ENCODE results near the gene BABAM2.

DNA sequence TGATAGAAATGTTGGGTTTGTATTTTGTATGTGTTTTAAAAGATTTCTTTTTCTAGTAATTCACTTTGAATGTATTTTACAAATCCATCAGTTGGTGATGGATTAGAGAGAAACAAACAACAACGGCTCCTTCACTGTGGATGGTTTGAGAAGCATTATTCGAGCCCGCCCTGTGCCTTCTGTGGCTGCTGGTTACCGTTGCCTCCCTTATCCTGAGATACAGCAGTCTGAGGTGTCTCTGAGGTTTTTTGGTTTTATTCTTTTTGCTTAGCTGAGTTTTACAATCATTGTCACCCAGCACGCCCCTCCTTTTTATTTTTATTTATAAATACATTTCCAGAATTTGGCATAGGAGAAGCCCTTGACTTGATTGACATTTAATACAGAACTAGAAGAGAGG, 168.3 kb downstream of the BABAM2 start:
- TF ChIP-seq ESRRA (IDR thresholded peaks at IDR 0.05; ENCODE audit: borderline replicate concordance, low read depth) (no peak), HNRNPH1 (optimal IDR thresholded peaks at IDR 0.05; ENCODE audit: low read depth, low read length) (no peak), RAD21 (CRISPR knock-in tag; conservative IDR thresholded peaks at IDR 0.05 in 1 of 2, IDR thresholded peaks at IDR 0.05 in 1 of 2) (no peak), SP1 (CRISPR knock-in tag; IDR thresholded peaks at IDR 0.05) (no peak), BRD9 (IDR thresholded peaks at IDR 0.05; ENCODE audit: low read depth, partially characterized antibody) (no peak), NCOA2 (IDR thresholded peaks at IDR 0.05; ENCODE audit: partially characterized antibody in 2 of 2) (no peak), ZNF274 (IDR thresholded peaks at IDR 0.05; ENCODE audit: borderline replicate concordance, low read depth, low read length) (no peak), BHLHE40 (IDR thresholded peaks at IDR 0.05; ENCODE audit: low read length) (no peak), CTCF (IDR thresholded peaks at IDR 0.05 in 2 of 3, conservative IDR thresholded peaks at IDR 0.05 in 1 of 3; ENCODE audit: insufficient read depth in 2 of 3, low read depth in 1 of 3, low read length in 3 of 3) (no peak), TAF1 (IDR thresholded peaks at IDR 0.05; ENCODE audit: control insufficient read depth, extremely low read depth, insufficient read depth, low read length, severe bottlenecking) (no peak), KLF10 (CRISPR knock-in tag; IDR thresholded peaks at IDR 0.05) (no peak)
- TF ChIP-seq, protein P1, sequence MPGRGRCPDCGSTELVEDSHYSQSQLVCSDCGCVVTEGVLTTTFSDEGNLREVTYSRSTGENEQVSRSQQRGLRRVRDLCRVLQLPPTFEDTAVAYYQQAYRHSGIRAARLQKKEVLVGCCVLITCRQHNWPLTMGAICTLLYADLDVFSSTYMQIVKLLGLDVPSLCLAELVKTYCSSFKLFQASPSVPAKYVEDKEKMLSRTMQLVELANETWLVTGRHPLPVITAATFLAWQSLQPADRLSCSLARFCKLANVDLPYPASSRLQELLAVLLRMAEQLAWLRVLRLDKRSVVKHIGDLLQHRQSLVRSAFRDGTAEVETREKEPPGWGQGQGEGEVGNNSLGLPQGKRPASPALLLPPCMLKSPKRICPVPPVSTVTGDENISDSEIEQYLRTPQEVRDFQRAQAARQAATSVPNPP (IDR thresholded peaks at IDR 0.05; ENCODE audit: borderline replicate concordance, insufficient read depth, insufficient read length): no peak
- TF ChIP-seq, protein P2, sequence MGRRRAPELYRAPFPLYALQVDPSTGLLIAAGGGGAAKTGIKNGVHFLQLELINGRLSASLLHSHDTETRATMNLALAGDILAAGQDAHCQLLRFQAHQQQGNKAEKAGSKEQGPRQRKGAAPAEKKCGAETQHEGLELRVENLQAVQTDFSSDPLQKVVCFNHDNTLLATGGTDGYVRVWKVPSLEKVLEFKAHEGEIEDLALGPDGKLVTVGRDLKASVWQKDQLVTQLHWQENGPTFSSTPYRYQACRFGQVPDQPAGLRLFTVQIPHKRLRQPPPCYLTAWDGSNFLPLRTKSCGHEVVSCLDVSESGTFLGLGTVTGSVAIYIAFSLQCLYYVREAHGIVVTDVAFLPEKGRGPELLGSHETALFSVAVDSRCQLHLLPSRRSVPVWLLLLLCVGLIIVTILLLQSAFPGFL (CRISPR knock-in tag; IDR thresholded peaks at IDR 0.05): no peak
- TF ChIP-seq, protein P3, sequence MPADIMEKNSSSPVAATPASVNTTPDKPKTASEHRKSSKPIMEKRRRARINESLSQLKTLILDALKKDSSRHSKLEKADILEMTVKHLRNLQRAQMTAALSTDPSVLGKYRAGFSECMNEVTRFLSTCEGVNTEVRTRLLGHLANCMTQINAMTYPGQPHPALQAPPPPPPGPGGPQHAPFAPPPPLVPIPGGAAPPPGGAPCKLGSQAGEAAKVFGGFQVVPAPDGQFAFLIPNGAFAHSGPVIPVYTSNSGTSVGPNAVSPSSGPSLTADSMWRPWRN (IDR thresholded peaks at IDR 0.05; ENCODE audit: low read depth): no peak
